PC-3 (cell line): ENCODE measurements around the gene STARD5. TPM values are rescaled to one million over a fixed set of nuclear protein-coding genes. Genes with fewer than 3 reads are reported as not detected.

Source experiments
- ATAC-seq: fragments of 200-7000 bp; cut with Tn5 transposase; 2 replicates; pipeline ENCODE4 v1.9.1; 2020; ENCODE audit warnings: mild to moderate bottlenecking, moderate library complexity
- BruUV-seq: library from RNA; stranded (reverse); fragments of 400-500 nt; replicated peaks from 2 replicates; lab custom pipeline; 2021; lab: Mats Ljungman, UMichigan
- CTCF ChIA-PET: fragments of 300-600 bp; sonication (Branson Sonifier 250); formaldehyde crosslinking; loops from one replicate; lab custom pipeline; 2022; ENCODE audit warnings: antibody characterized with exemption; lab: Charles Lee
- POLR2A ChIA-PET: fragments of 300-600 bp; sonication (Branson Sonifier 250); formaldehyde crosslinking; loops from one replicate; lab custom pipeline; 2022; ENCODE audit warnings: antibody characterized with exemption; ENCODE audit not compliant: unreplicated experiment; lab: Charles Lee
- DNase-seq: peaks from one replicate; pipeline ENCODE4 v3.0.0-alpha.2; 2015
- H2AFZ ChIP-seq: fragments of 300-600 bp; sonication (generic); 2 replicates; pipeline ENCODE4 v1.6.0; 2016; ENCODE audit warnings: antibody characterized with exemption, low read length
- H3F3A ChIP-seq: fragments of 300-600 bp; sonication (generic); one replicate; pipeline ENCODE4 v1.6.0; 2017; ENCODE audit warnings: antibody characterized with exemption, low read length, control low read depth, mild to moderate bottlenecking; ENCODE audit not compliant: unreplicated experiment
- H3K27ac ChIP-seq: fragments of 300-600 bp; sonication (generic); 2 replicates; pipeline ENCODE4 v1.5.1; 2016; ENCODE audit warnings: mild to moderate bottlenecking, low read length
- H3K27me3 ChIP-seq: fragments of 300-600 bp; sonication (generic); 2 replicates; pipeline ENCODE4 v1.6.1; 2016; ENCODE audit warnings: low read length, mixed read lengths
- H3K36me3 ChIP-seq: fragments of 300-600 bp; sonication (generic); 2 replicates; pipeline ENCODE4 v1.6.1; 2016; ENCODE audit warnings: low read depth, mixed run types, low read length, mixed read lengths
- H3K4me1 ChIP-seq: fragments of 300-600 bp; sonication (generic); 2 replicates; pipeline ENCODE4 v1.5.1; 2016; ENCODE audit warnings: low read length; ENCODE audit not compliant: insufficient read depth
- H3K4me2 ChIP-seq: fragments of 300-600 bp; sonication (generic); 2 replicates; pipeline ENCODE4 v1.6.0; 2016; ENCODE audit warnings: low read length
- H3K4me3 ChIP-seq: fragments of 300-600 bp; sonication (generic); 2 replicates; pipeline ENCODE4 v1.5.1; 2016; ENCODE audit warnings: mild to moderate bottlenecking, low read length, mixed read lengths
- H3K79me2 ChIP-seq: fragments of 300-600 bp; sonication (generic); 2 replicates; pipeline ENCODE4 v1.6.1; 2017; ENCODE audit warnings: low read length, mixed read lengths
- H3K9ac ChIP-seq: fragments of 300-600 bp; sonication (generic); 2 replicates; pipeline ENCODE4 v1.6.0; 2016; ENCODE audit warnings: mild to moderate bottlenecking, low read length
- H3K9me2 ChIP-seq: fragments of 300-600 bp; sonication (generic); replicated peaks from 2 replicates; pipeline ENCODE4 v1.6.1; 2016; ENCODE audit warnings: mixed run types, low read length, mixed read lengths
- H3K9me3 ChIP-seq: fragments of 300-600 bp; sonication (generic); 2 replicates; pipeline ENCODE4 v1.6.1; 2016; ENCODE audit warnings: low read length, mixed read lengths
- H4K20me1 ChIP-seq: fragments of 300-600 bp; sonication (generic); 2 replicates; pipeline ENCODE4 v1.6.1; 2016; ENCODE audit warnings: low read length, mixed read lengths
- EZH2 ChIP-seq: fragments of 300-600 bp; sonication (generic); IDR thresholded peaks from one replicate; pipeline ENCODE4 v1.6.1; 2017; ENCODE audit warnings: antibody characterized with exemption, mild to moderate bottlenecking, low read length; ENCODE audit not compliant: unreplicated experiment
- EZH2phosphoT487 ChIP-seq: fragments of 300-600 bp; sonication (generic); IDR thresholded peaks from 2 replicates; pipeline ENCODE4 v1.6.1; 2018; ENCODE audit warnings: mild to moderate bottlenecking, antibody characterized with exemption, low read length, borderline replicate concordance
- intact Hi-C: fragments of 100-400 bp; cut with micrococcal nuclease; formaldehyde crosslinking; loops from 2 replicates; pipeline ENCODE4 v1.9.0; 2023
- total RNA-seq: library from RNA; depleted of rRNA; stranded (reverse); fragments of >200 nt; gene quantifications from 2 replicates; pipeline ENCODE4 v1.2.3, GENCODE V29; 2014
- TF ChIP-seq, protein P1 (sequence below): fragments of 300-600 bp; sonication (generic); conservative IDR thresholded peaks from 2 replicates; pipeline ENCODE4 v1.5.1; 2017; ENCODE audit warnings: antibody characterized with exemption, low read depth, mild to moderate bottlenecking, low read length

Gene STARD5
- total RNA-seq, 1 experiment from 2014 or later = 5.9 TPM

DNA sequence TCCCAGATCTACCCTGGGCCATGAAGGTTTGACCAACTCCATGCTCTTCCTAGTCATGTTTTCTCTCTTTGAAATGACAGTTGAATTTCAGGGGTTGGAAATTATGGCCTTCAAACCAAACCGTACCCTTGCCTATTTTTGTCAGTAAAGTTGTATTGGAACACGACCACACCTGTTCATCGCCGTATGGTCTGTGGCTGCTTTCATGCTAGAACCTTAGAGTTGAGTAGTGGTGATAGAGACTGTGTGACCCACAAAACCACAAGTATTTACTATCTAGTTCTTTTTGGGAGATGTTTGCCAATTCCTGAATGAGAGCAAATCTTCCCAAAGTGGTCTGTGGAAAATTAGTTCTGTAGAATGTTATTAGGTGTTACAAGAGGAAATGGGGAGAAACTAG is 24.0 kb upstream of the STARD5 start:
- Histone ChIP-seq H3K4me1 (no peaks in the 10 kb centered on the region), H3K9me2 (no peaks in the 10 kb centered on the region), H3K36me3 (no peaks in the 10 kb centered on the region), H2AFZ (no peak overlapping the region), H3K9ac (no peak overlapping the region), H3K9me3 (no peaks in the 10 kb centered on the region), H3K79me2 (no peaks in the 10 kb centered on the region), H4K20me1 (no peaks in the 10 kb centered on the region), H3K4me2 (no peak overlapping the region), H3F3A (no peaks in the 10 kb centered on the region), H3K27ac (no peak overlapping the region), H3K4me3 (no peak overlapping the region), H3K27me3 (no peaks in the 10 kb centered on the region)
- ChIA-PET POLR2A (no interaction called here), CTCF (no interaction called here)
- BruUV-seq = no TSS peak
- intact Hi-C loops = no loop called here
- DNase-seq = no peak
- no peak for ATAC-seq
- TF ChIP-seq, protein P1, sequence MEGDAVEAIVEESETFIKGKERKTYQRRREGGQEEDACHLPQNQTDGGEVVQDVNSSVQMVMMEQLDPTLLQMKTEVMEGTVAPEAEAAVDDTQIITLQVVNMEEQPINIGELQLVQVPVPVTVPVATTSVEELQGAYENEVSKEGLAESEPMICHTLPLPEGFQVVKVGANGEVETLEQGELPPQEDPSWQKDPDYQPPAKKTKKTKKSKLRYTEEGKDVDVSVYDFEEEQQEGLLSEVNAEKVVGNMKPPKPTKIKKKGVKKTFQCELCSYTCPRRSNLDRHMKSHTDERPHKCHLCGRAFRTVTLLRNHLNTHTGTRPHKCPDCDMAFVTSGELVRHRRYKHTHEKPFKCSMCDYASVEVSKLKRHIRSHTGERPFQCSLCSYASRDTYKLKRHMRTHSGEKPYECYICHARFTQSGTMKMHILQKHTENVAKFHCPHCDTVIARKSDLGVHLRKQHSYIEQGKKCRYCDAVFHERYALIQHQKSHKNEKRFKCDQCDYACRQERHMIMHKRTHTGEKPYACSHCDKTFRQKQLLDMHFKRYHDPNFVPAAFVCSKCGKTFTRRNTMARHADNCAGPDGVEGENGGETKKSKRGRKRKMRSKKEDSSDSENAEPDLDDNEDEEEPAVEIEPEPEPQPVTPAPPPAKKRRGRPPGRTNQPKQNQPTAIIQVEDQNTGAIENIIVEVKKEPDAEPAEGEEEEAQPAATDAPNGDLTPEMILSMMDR = no peak
- TF ChIP-seq EZH2 = no peak
- TF ChIP-seq EZH2phosphoT487 = no peak

DNA sequence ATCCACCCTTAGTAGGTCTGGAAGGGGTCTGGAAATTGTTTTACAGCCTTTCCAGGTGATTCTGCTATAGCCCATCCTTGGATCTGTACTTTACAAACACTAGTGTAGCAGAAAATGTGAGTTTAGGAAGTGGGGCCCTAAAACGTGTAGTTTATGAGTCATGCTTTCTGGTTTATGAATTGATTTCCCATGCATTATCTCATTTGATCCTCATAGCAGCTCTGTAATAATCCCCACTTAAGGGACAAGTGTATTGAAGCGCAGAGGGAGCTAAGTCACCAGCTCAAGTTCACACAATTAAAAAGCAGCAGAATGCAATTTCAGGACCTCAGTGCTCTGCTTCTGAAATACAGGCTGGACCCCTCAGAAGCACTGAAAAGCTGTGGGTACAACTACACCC is 22.7 kb upstream of the STARD5 start:
- Histone ChIP-seq H4K20me1 (no peaks in the 10 kb centered on the region), H3K9ac (no peak overlapping the region), H2AFZ (no peak overlapping the region), H3F3A (no peaks in the 10 kb centered on the region), H3K79me2 (no peaks in the 10 kb centered on the region), H3K9me3 (no peaks in the 10 kb centered on the region), H3K4me3 (no peak overlapping the region), H3K9me2 (no peaks in the 10 kb centered on the region), H3K27me3 (no peaks in the 10 kb centered on the region), H3K27ac (no peak overlapping the region), H3K36me3 (no peaks in the 10 kb centered on the region), H3K4me2 (no peak overlapping the region), H3K4me1 (no peaks in the 10 kb centered on the region)
- ATAC-seq = no peak
- intact Hi-C loops = no loop called here
- no peak for DNase-seq
- TF ChIP-seq, protein P1 = no peak
- TF ChIP-seq EZH2 (no peak), EZH2phosphoT487 (no peak)
- ChIA-PET CTCF (no interaction called here), POLR2A (no interaction called here)
- no TSS peak for BruUV-seq

DNA sequence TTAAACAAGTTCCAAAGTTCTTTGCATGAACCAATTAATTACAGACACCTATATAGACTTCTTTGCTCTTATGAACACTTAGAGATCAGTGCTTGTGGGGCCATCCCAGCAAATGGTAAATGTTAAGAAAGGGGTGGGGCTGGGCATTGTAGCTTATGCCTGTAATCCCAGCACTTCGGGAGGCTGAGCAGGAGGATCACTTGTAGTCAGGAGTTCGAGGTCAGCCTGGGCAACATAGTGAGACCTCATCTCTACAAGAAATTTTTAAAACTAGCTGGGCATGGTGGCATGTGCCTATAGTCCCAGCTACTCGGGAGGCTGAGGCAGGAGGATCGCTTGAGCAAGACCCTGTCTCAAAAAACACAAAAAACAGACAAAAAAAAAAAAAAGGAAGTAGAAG is 19.4 kb upstream of the STARD5 start:
- H2AFZ ChIP-seq = no peak overlapping the region
- BruUV-seq = no TSS peak
- H3K79me2 ChIP-seq = no peaks in the 10 kb centered on the region
- no peaks in the 10 kb centered on the region for H3K27me3 ChIP-seq
- no peak for ATAC-seq
- H3K9me2 ChIP-seq = no peaks in the 10 kb centered on the region
- H3K4me1 ChIP-seq = peaks cover 11% of the 10 kb centered on the region
- H3F3A ChIP-seq = no peaks in the 10 kb centered on the region
- H3K9ac ChIP-seq = no peak overlapping the region
- no peaks in the 10 kb centered on the region for H3K36me3 ChIP-seq
- H3K27ac ChIP-seq = no peak overlapping the region
- intact Hi-C loops = no loop called here
- CTCF ChIA-PET = no interaction called here
- H3K4me2 ChIP-seq = no peak overlapping the region
- no peak for DNase-seq
- POLR2A ChIA-PET = interaction anchor here (0.6 kb wide), 1 partner anchor 1290 kb away, joined by 3 read pairs; no protein-coding TSS in a partner anchor
- no peaks in the 10 kb centered on the region for H3K9me3 ChIP-seq
- no peak overlapping the region for H3K4me3 ChIP-seq
- no peaks in the 10 kb centered on the region for H4K20me1 ChIP-seq
- TF ChIP-seq, protein P1 = no peak
- TF ChIP-seq EZH2 (no peak), EZH2phosphoT487 (no peak)
